ENCODE results near the gene DEPDC5. TPM values are rescaled to one million over a fixed set of nuclear protein-coding genes. Genes with fewer than 3 reads are reported as not detected.

Gene DEPDC5
- total RNA-seq, 1 donor from 2014 or later: 13.0 TPM

- FAIRE-seq: no peak
Observed at GRCh38 chr22:31881200-31881599, 127.4 kb downstream of the DEPDC5 start.

GRCh38 chr22:31881865-31882264, 128.0 kb downstream of the DEPDC5 start:
- no peak overlapping the region for H3K27ac Mint-ChIP-seq (ENCODE audit: unreplicated experiment)
- TF ChIP-seq CTCF (IDR thresholded peaks at IDR 0.05; ENCODE audit: insufficient read depth, low read depth, low read length) (no peak), EZH2 (IDR thresholded peaks at IDR 0.05; ENCODE audit: insufficient read depth, low read length) (no peak)
- peaks cover 21% of the 10 kb centered on the region for H3K36me3 Mint-ChIP-seq (ENCODE audit: low read depth, unreplicated experiment)
- Histone ChIP-seq H4K20me1 (ENCODE audit: insufficient read depth, low read length) (no peaks in the 10 kb centered on the region), H3K27me3 (ENCODE audit: insufficient read depth, low read length) (no peaks in the 10 kb centered on the region), H2AFZ (ENCODE audit: low read depth, low read length) (no peak overlapping the region), H3K4me3 (ENCODE audit: insufficient read depth, low read depth, low read length) (no peak overlapping the region), H3K9me3 (ENCODE audit: insufficient read depth, low read depth, low read length) (no peaks in the 10 kb centered on the region), H3K4me2 (ENCODE audit: low read length) (no peak overlapping the region), H3K79me2 (ENCODE audit: insufficient read depth, low read length) (no peaks in the 10 kb centered on the region), H3K27ac (ENCODE audit: low read depth, low read length) (no peak overlapping the region), H3K4me1 (ENCODE audit: insufficient read depth, low read length) (no peaks in the 10 kb centered on the region), H3K9ac (ENCODE audit: low read length) (no peak overlapping the region), H3K36me3 (ENCODE audit: insufficient read depth, low read length) (no peaks in the 10 kb centered on the region)
- FAIRE-seq (no peak), DNase-seq (ENCODE audit: low read depth) (no peak)
- no peaks in the 10 kb centered on the region for H3K9me3 Mint-ChIP-seq (ENCODE audit: unreplicated experiment)
- H3K4me1 Mint-ChIP-seq (ENCODE audit: low read depth, unreplicated experiment): no peaks in the 10 kb centered on the region
- H3K27me3 Mint-ChIP-seq (ENCODE audit: low read depth, unreplicated experiment): peaks cover 5% of the 10 kb centered on the region
- no peak overlapping the region for H3K4me3 Mint-ChIP-seq (ENCODE audit: unreplicated experiment)

More at GRCh38 chr22:31881200-31881599, 127.4 kb downstream of the DEPDC5 start:
- Histone ChIP-seq H3K9ac (ENCODE audit: low read length) (no peak overlapping the region), H2AFZ (ENCODE audit: low read depth, low read length) (no peak overlapping the region), H3K4me3 (ENCODE audit: insufficient read depth, low read depth, low read length) (no peak overlapping the region), H3K36me3 (ENCODE audit: insufficient read depth, low read length) (no peaks in the 10 kb centered on the region), H3K9me3 (ENCODE audit: insufficient read depth, low read depth, low read length) (no peaks in the 10 kb centered on the region), H3K27ac (ENCODE audit: low read depth, low read length) (no peak overlapping the region), H3K79me2 (ENCODE audit: insufficient read depth, low read length) (no peaks in the 10 kb centered on the region), H3K4me2 (ENCODE audit: low read length) (no peak overlapping the region), H4K20me1 (ENCODE audit: insufficient read depth, low read length) (no peaks in the 10 kb centered on the region), H3K27me3 (ENCODE audit: insufficient read depth, low read length) (no peaks in the 10 kb centered on the region), H3K4me1 (ENCODE audit: insufficient read depth, low read length) (no peaks in the 10 kb centered on the region)
- Mint-ChIP-seq H3K27me3 (ENCODE audit: low read depth, unreplicated experiment) (peaks cover 5% of the 10 kb centered on the region), H3K4me3 (ENCODE audit: unreplicated experiment) (no peak overlapping the region), H3K4me1 (ENCODE audit: low read depth, unreplicated experiment) (no peaks in the 10 kb centered on the region), H3K27ac (ENCODE audit: unreplicated experiment) (no peak overlapping the region), H3K9me3 (ENCODE audit: unreplicated experiment) (no peaks in the 10 kb centered on the region), H3K36me3 (ENCODE audit: low read depth, unreplicated experiment) (peaks cover 20% of the 10 kb centered on the region)
- TF ChIP-seq EZH2 (IDR thresholded peaks at IDR 0.05; ENCODE audit: insufficient read depth, low read length) (no peak), CTCF (IDR thresholded peaks at IDR 0.05; ENCODE audit: insufficient read depth, low read depth, low read length) (no peak)
- no peak for DNase-seq (ENCODE audit: low read depth)

GRCh38 chr22:31882971-31883370, 129.2 kb downstream of the DEPDC5 start:
- no peaks in the 10 kb centered on the region for H3K9me3 ChIP-seq (ENCODE audit: insufficient read depth, low read depth, low read length)
- DNase-seq (ENCODE audit: low read depth) (no peak), FAIRE-seq (no peak)
- no peak overlapping the region for H3K9ac ChIP-seq (ENCODE audit: low read length)
- H3K27me3 ChIP-seq (ENCODE audit: insufficient read depth, low read length): no peaks in the 10 kb centered on the region
- no peaks in the 10 kb centered on the region for H3K79me2 ChIP-seq (ENCODE audit: insufficient read depth, low read length)
- H3K4me2 ChIP-seq (ENCODE audit: low read length): no peak overlapping the region
- Mint-ChIP-seq H3K9me3 (ENCODE audit: unreplicated experiment) (no peaks in the 10 kb centered on the region), H3K27ac (ENCODE audit: unreplicated experiment) (no peak overlapping the region), H3K4me3 (ENCODE audit: unreplicated experiment) (no peak overlapping the region), H3K36me3 (ENCODE audit: low read depth, unreplicated experiment) (peaks cover 21% of the 10 kb centered on the region), H3K27me3 (ENCODE audit: low read depth, unreplicated experiment) (peaks cover 5% of the 10 kb centered on the region), H3K4me1 (ENCODE audit: low read depth, unreplicated experiment) (peaks cover 6% of the 10 kb centered on the region)
- H3K36me3 ChIP-seq (ENCODE audit: insufficient read depth, low read length): no peaks in the 10 kb centered on the region
- TF ChIP-seq CTCF (IDR thresholded peaks at IDR 0.05; ENCODE audit: insufficient read depth, low read depth, low read length) (no peak), EZH2 (IDR thresholded peaks at IDR 0.05; ENCODE audit: insufficient read depth, low read length) (no peak)
- no peak overlapping the region for H3K27ac ChIP-seq (ENCODE audit: low read depth, low read length)
- no peak overlapping the region for H2AFZ ChIP-seq (ENCODE audit: low read depth, low read length)
- no peaks in the 10 kb centered on the region for H3K4me1 ChIP-seq (ENCODE audit: insufficient read depth, low read length)
- H3K4me3 ChIP-seq (ENCODE audit: insufficient read depth, low read depth, low read length): no peak overlapping the region
- no peaks in the 10 kb centered on the region for H4K20me1 ChIP-seq (ENCODE audit: insufficient read depth, low read length)
